HG03432 (cell line): Measurements from ENCODE around the gene MAD1L1.
"Not testable (repeated sequence)": the region's sequence is repeated elsewhere in the genome, so short reads cannot be mapped to it uniquely, and the experiment has no call there.

Experiments used
- ATAC-seq: cut with Tn5 transposase; IDR thresholded peaks from one replicate; pipeline ENCODE4 v1.9.1; 2021; ENCODE audit warnings: mild to moderate bottlenecking, moderate library complexity; ENCODE audit not compliant: unreplicated experiment

MAD1L1 gene

DNA sequence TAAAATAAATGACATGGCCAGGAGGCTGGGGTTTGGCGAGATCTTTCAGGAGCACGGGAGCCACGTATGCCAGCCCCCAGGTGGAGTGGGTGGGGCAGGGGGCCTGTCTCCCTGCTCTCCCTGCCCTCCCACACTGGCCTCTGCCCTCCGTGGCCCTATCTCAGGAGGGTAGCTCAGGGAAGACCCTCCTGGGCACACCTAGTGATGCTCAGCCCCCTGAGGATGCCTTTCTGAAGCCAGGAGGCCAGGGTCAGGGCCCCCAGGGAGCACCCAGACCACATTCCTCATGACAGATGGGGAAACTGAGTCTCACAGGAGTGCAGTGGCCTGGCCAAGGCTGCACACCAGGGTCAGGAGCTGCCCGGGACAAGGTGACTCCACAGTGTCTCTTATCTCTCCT is 339.3 kb downstream of the MAD1L1 start:
- ATAC-seq, result no peak

- no peak for ATAC-seq
Observed at GRCh38 chr7:1893036-1893435, 339.7 kb downstream of the MAD1L1 start.

- ATAC-seq, result no peak
Observed at GRCh38 chr7:1892011-1892965, 340.5 kb downstream of the MAD1L1 start.

- no peak for ATAC-seq
Observed at GRCh38 chr7:1890289-1891235, 342.2 kb downstream of the MAD1L1 start.

GRCh38 chr7:1889556-1890181 is 343.1 kb downstream of the MAD1L1 start:
- no peak for ATAC-seq

DNA sequence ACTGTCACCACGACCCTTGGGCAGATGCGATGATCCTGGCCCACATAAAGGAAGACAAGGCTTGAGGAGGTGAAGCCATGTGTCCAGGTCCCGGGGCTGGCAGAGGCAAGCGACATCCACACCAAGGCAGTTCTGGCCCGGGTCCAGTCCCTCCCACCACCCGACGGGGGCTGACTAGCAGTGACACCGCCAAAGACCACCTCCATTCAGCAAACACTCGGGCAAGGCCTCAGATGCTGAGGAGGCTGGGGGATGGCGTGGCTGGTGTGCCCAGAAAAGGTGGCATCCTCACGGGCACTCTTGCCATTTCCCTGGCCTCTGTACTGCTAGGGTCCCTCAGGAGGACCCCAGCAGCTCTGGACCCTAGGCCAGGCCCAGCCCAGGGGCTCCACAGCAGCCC is 343.7 kb downstream of the MAD1L1 start:
- no peak for ATAC-seq

DNA sequence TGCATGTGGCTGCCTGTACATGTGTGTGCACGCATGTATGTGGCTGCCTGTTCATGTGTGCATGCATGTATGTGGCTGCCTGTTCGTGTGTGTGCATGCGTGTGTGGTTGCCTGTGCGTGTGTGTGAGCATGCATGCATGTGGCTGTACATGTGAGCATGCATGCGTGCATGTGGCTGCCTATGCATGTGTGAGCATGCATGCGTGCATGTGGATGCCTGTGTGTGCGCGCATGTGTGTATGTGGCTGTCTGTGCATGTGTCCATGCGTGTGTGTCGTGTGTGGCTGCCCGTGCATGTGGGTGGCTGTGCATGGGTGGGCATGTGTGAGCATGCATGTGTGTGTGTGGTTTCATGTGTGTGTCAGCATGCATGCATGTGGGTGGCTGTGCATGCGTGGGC is 344.3 kb downstream of the MAD1L1 start:
- ATAC-seq, result no peak

GRCh38 chr7:1887251-1887650 is 345.5 kb downstream of the MAD1L1 start:
- ATAC-seq, result no peak

- ATAC-seq, result no peak
Observed at GRCh38 chr7:1886361-1887064, 346.2 kb downstream of the MAD1L1 start.

- no peak for ATAC-seq
Observed at GRCh38 chr7:1885465-1886226, 347.1 kb downstream of the MAD1L1 start.

GRCh38 chr7:1884583-1885350 is 348.0 kb downstream of the MAD1L1 start:
- no peak for ATAC-seq

DNA sequence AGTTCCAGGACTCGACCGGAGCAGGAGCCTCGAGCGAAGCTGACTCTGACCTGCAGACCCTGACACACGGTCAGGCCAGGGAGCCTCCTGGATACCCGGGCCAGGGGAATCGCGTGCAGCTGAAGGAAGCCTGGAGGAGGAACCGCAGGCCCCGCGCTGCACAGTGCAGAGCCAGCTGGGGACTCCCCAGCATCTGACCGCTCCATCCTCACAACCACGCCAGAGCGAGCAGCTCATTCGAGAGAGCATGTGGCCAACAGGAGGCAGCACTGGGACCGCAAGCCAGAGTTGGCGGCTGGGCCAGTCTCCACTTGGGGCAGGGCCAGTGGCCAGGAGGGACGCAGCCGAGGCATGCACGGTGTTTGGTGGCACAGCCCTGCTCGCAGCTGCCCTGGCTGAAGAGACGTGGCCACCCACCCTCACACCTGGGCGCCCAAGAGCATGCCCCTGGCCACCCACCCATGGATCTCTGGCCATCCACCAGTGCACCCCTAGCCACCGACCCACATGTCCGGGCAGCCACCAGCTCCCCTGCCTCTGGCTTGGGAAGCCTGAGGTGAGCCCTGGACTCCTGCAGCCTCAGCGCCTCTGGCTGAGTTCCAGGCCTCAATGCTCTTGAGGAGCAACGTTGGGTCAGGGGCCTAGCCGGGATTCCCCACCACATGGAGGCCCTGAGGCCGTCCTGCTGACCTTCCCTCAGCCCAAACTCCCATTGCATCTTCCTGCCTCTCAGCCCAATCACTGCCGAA is 348.7 kb downstream of the MAD1L1 start:
- ATAC-seq, result no peak

GRCh38 chr7:1883031-1883761 is 349.5 kb downstream of the MAD1L1 start:
- no peak for ATAC-seq

DNA sequence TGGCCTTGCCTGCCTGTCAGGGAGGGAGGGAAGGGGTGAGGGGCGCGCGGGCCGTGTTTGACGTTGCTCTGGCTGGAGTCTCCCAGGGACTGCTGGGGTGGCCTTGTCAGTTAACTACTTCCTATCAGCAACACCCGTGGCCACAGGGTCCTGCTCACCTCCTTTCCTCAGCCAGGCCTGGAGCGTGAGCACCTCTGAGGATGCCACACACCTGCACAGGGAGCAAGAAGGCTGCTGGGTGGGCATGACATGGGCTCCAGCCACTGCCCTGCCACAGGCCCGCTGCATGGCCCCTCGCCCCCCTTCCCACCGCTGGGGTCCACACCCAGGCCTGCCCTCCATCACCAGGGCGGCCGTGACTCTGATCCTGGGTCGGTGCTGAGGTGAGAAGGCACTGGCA is 350.3 kb downstream of the MAD1L1 start:
- ATAC-seq, result no peak

DNA sequence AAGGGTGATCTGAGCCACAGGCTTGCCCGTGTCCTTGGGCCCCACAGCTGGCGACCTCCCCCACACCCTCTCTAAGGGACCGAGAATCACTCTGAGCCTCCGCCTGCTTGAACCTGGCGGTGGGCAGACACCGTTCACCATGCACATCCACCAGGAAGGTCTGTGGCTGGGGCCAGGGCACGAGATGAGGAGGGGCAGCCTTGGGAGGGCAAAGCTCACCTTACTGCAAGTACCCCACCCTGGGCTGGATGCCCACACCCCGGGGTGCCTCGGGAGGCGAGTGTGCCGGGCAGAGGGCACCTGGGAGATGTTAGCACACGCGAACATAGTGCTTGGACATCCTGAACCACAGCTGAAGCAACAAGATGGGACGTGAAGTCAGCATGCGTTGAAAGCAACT is 350.8 kb downstream of the MAD1L1 start:
- no peak for ATAC-seq

- not testable (repeated sequence) for ATAC-seq
Observed at GRCh38 chr7:1876641-1877040, 356.1 kb downstream of the MAD1L1 start.

DNA sequence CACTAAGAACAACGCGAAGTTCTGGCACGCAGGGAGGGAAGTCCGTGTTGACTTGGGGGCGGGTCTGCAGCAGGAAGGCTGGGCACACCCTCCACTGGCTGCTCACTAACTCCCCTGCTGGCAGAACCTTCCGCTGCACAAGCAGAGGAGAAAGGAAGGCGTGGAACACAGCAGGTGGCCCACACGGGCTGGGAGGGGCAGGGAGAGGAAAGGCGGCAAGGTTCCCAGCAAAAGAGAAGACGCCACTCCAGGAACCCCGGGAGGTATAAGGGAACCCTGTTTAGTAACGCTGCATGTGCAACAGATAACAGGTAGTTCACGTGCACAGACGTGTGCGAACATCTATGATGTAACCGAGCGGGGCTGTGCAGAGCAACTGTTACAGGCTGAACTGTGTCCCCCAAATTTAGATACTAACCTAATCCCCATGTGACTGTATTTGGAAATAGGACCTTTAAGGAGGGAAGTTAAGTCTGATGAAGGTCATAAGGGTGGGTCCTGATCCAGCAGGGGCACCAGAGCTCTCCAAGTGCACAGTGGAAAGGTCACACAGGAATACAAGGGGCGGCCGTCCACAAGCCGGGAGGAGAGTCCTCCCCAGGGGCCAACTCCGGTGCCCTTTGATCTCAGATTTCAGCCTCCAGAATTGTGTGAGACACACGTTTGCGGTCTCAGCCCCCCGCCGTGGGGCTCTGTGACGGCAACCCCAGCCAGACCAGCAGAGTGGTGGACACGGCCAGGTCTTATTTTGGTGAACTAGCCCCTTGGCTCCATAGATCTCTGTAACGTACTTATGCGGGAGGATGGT is 357.1 kb downstream of the MAD1L1 start:
- not testable (repeated sequence) for ATAC-seq
